GM12864 (cell line): Measurements from ENCODE around the gene ATP6V1F.
A peak's percentile ranks its signal among the peaks of the same experiment; 100 is the strongest.

ENCODE experiments used
- DNase-seq: peaks from one replicate; pipeline ENCODE4 v3.0.0-alpha.2; 2011; ENCODE audit warnings: low read depth
- H3K4me3 ChIP-seq: 2 replicates; pipeline ENCODE4 v1.5.1; 2011; ENCODE audit warnings: mild to moderate bottlenecking, low read depth, low read length, control low read depth
- TF ChIP-seq, protein P1 (sequence below): IDR thresholded peaks from 2 replicates; pipeline ENCODE4 v1.5.1; 2011; ENCODE audit warnings: low read depth, mild to moderate bottlenecking, moderate library complexity, low read length, control low read depth, inconsistent platforms; ENCODE audit errors: missing control alignments

ATP6V1F gene

DNA sequence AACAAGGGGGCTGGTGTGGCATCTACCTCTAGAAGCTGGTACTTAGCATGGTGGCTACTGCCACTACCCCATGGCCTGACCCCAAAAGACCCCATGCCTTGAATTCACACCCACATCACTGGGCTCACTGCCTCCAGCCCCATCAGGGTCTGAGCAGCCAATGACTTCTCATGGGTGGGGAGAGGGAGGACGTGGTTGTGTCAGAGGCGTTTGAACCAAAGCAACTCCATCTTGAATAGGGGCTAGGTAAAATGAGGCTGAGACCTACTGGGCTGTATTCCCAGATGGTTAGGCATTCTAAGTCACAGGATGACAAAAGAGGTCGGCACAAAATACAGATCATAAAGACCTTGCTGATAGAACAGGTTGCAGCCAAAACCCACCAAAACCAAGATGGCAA is 32.7 kb downstream of the ATP6V1F start:
- H3K4me3 ChIP-seq: no peak overlapping the region
- TF ChIP-seq, protein P1, sequence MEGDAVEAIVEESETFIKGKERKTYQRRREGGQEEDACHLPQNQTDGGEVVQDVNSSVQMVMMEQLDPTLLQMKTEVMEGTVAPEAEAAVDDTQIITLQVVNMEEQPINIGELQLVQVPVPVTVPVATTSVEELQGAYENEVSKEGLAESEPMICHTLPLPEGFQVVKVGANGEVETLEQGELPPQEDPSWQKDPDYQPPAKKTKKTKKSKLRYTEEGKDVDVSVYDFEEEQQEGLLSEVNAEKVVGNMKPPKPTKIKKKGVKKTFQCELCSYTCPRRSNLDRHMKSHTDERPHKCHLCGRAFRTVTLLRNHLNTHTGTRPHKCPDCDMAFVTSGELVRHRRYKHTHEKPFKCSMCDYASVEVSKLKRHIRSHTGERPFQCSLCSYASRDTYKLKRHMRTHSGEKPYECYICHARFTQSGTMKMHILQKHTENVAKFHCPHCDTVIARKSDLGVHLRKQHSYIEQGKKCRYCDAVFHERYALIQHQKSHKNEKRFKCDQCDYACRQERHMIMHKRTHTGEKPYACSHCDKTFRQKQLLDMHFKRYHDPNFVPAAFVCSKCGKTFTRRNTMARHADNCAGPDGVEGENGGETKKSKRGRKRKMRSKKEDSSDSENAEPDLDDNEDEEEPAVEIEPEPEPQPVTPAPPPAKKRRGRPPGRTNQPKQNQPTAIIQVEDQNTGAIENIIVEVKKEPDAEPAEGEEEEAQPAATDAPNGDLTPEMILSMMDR: no peak
- no peak for DNase-seq

DNA sequence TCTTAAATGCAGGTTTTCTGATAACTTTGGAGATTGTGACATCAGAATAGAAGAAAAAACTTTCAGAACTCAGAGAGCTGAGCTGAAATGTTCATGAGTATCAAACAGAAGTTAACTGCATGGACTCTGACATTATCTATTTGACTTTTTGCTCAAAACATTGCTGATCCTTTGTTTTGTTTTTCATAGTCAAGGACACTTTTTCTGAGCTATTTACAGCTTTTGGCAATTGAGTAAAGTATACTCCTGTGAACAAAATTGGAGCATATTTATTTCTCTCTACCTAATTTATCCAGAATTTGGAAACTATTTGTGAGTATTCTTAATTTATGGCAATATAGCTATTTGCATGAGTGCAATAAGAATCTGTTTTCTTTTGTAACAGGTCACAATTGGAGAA is 36.7 kb downstream of the ATP6V1F start:
- H3K4me3 ChIP-seq: no peak overlapping the region
- DNase-seq: no peak
- TF ChIP-seq, protein P1: no peak

DNA sequence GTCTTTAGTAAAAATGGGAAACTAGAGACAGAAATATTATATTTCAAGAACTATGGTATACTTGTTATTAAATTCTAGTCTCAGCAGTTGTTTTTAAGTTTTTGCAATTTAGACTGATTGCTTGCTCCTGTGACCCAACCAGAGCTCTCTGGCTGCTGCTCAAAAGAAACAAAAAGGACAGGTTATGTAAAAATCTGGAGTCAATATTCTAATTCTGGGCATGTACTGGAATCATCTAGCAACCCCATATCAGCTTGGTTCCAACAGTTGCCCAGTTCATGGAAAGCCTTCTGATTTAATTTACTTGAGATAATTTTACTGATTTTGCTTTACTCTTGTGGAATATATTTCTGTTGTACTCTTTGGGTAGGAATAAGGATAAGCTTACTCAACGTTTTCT is 37.6 kb downstream of the ATP6V1F start:
- DNase-seq: no peak
- no peak overlapping the region for H3K4me3 ChIP-seq
- TF ChIP-seq, protein P1: no peak

DNA sequence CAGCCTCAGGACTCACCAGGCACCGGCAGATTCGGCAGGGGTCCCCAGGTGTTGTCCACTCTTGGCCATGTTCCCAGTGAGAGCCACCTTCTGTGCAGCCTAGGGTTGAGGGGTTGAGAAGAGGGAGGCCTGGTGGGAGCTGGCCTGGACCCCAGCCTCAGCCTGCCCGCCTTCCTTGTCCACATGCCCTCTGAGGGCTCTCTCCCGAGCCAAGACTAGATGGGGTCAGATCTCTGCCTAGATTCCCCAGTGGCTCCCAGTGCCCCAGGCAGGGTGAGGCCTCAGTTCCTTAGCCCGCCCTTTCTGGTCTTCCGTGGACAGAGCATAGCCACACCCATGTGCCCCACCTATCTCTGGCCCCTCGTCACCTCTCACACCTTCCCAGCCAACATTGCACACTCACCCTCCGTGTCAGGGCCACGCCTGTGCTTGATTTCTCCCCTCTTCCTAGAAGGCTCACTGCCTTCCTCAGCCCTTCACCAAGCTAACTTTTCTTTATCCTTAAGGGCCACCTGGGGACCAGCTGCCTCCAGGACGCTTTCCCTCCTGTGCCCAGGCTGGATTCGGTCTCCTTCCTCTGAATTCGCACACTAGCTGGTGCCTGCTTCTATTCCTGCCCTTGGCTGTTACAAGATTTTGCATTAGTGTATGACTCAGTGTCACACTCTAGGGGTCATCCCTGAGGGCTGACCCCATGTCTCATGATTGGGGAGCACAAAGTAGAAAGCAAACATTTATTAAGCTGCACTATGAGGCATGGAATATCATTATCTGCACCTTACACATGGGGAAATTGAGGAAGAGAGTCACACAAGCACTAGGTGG is 40.3 kb downstream of the ATP6V1F start:
- TF ChIP-seq, protein P1: no peak
- no peak overlapping the region for H3K4me3 ChIP-seq
- no peak for DNase-seq

DNA sequence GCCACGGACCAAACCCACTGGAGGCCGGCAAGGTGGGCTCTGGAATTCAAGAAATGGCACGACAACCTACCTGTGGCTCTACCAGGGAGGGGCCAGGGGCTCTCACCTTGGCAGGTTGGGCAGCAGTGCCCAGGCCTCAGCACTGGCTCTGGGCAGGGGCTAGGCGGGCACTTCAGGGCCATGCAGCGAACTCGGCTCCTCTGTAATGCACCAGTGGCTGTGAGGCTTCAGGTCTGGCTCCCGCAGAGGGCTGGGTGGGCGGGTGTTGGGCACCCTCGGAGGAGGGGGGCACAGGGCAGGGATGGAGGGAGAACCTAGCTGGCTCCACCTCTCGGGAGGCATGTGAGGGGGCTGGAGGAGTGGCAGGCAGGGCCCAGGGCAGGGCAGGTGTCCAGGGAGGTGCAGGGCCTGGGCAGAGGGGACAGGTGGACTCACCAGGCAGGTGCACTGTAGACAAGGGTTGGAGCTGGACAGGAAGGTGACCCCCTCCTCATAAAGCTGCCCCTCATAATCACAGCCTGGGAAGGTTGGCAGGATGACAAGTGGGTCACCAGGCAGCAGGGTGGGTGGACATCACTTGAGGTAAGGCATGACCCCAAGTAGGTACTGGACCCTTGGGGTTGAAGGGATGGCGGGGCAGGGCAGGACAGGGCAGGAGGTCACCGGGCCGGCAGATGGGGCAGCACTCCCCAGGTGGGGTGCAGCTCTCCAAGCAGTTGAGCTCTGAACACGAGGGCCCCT is 41.1 kb downstream of the ATP6V1F start:
- no peak overlapping the region for H3K4me3 ChIP-seq
- no peak for DNase-seq
- TF ChIP-seq, protein P1: no peak

DNA sequence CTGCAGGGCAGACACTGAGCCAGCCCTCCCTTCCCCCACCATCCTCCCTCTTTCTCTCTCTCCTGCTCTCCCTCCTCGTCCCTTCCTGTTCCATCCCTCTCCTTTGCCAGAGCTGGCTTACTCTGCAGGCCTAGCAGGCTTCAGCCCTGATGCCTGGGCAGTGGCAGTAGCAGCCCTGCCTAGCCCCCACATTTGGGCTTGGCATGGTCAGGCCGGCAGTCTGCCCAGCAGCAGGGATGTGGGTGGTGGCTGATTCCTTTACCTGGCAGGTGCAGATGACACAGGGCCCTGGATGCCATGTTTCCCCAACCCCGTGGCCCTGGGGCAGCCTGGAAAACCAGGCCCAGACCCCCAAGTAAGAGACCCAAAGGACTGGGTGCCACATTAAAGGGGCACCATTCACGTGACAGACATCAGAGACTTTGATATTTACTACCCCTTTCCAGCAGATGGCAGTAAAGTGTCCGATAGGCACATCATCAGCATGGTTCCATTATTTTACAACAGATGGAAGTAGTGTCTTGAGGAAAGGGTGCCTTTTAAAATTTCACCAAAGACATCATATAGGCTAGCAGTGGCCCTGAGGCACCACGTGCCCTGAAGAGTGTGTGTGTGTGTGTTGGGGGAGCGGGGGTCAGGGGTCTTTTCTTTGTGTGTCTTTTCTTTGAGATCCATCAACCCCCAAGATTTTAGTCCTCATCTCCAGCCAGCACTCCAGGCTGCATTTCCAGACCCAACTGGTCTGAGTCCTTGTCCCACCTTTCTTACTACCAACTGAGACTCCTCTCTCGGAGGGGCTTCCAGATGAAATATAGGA is 41.9 kb downstream of the ATP6V1F start:
- H3K4me3 ChIP-seq: no peak overlapping the region
- TF ChIP-seq, protein P1: peak; percentile 69
- DNase-seq: peak; percentile 37
